Measurements from ENCODE around the gene DROSHA.
A peak's percentile ranks its signal among the peaks of the same experiment; 100 is the strongest.
"Not testable (repeated sequence)": the region's sequence is repeated elsewhere in the genome, so short reads cannot be mapped to it uniquely, and the experiment has no call there.

DROSHA gene

GRCh38 chr5:31531888-31532547 is at the start of gene DROSHA, which contains the start of gene C5orf22:
Gene DROSHA (minus strand): TSS chr5:31532093. CDS start chr5:31529059, 3,034 bp downstream.
Gene C5orf22 (plus strand): TSS chr5:31532301. CDS start chr5:31532393, 92 bp downstream.
- peak; percentile 99 for DNase-seq

GRCh38 chr5:31579558-31579957 is 47.7 kb upstream of the DROSHA start:
- DNase-seq = no peak

- DNase-seq = no peak
Observed at GRCh38 chr5:31577438-31577837, 45.5 kb upstream of the DROSHA start.

GRCh38 chr5:31574772-31575171 is 42.9 kb upstream of the DROSHA start:
- no peak for DNase-seq

- DNase-seq = no peak
Observed at GRCh38 chr5:31573494-31574142, 41.7 kb upstream of the DROSHA start.

GRCh38 chr5:31569068-31569467 is 37.2 kb upstream of the DROSHA start:
- DNase-seq = no peak

GRCh38 chr5:31568302-31568835 is 36.5 kb upstream of the DROSHA start:
- no peak for DNase-seq

GRCh38 chr5:31566362-31566761 is 34.5 kb upstream of the DROSHA start:
- DNase-seq = not testable (repeated sequence)

- no peak for DNase-seq
Observed at GRCh38 chr5:31563216-31563615, 31.3 kb upstream of the DROSHA start.

- DNase-seq = no peak
Observed at GRCh38 chr5:31561946-31562345, 30.1 kb upstream of the DROSHA start.

GRCh38 chr5:31559942-31560341 is 28.0 kb upstream of the DROSHA start:
- DNase-seq = no peak

GRCh38 chr5:31556461-31556860 is 24.6 kb upstream of the DROSHA start:
- no peak for DNase-seq

- DNase-seq = no peak
Observed at GRCh38 chr5:31554552-31554951, 22.7 kb upstream of the DROSHA start.

GRCh38 chr5:31553863-31554262 is 22.0 kb upstream of the DROSHA start:
- DNase-seq = no peak

- no peak for DNase-seq
Observed at GRCh38 chr5:31551878-31552277, 20.0 kb upstream of the DROSHA start.

- DNase-seq = not testable (repeated sequence)
Observed at GRCh38 chr5:31549114-31549513, 17.2 kb upstream of the DROSHA start.

- DNase-seq = no peak
Observed at GRCh38 chr5:31537851-31538250, 6.0 kb upstream of the DROSHA start.

GRCh38 chr5:31537349-31537748 is 5.5 kb upstream of the DROSHA start:
- no peak for DNase-seq

GRCh38 chr5:31536873-31537272 is 5.0 kb upstream of the DROSHA start:
- DNase-seq = no peak

GRCh38 chr5:31534527-31535046 is 2.7 kb upstream of the DROSHA start:
- DNase-seq = no peak

- DNase-seq = no peak
Observed at GRCh38 chr5:31531543-31531887, 378 bp downstream of the DROSHA start.

- DNase-seq = no peak
Observed at GRCh38 chr5:31530541-31531265, 1.2 kb downstream of the DROSHA start.

GRCh38 chr5:31523041-31523440 is 8.9 kb downstream of the DROSHA start:
- no peak for DNase-seq

GRCh38 chr5:31516802-31517201 is 15.1 kb downstream of the DROSHA start:
- DNase-seq = no peak
